Measurements from ENCODE around the gene DOK7.
A peak's percentile ranks its signal among the peaks of the same experiment; 100 is the strongest.

The DOK7 gene

GRCh38 chr4:3525532-3526430 lies 62.7 kb downstream of the DOK7 start:
- H3K4me2 ChIP-seq (ENCODE audit: low read length), result no peak overlapping the region
- H3K4me1 ChIP-seq (ENCODE audit: control insufficient read depth, insufficient read depth, low read length), result peaks cover 7% of the 10 kb centered on the region
- H3K9me3 ChIP-seq (replicated peaks; ENCODE audit: low read length), result no peaks in the 10 kb centered on the region
- H3K9ac ChIP-seq (ENCODE audit: low read depth, low read length), result no peak overlapping the region
- peaks cover 29% of the 10 kb centered on the region for H3K36me3 ChIP-seq (ENCODE audit: insufficient read depth, low read length)
- H3K4me3 ChIP-seq (ENCODE audit: low read length), result no peak overlapping the region
- H3K27me3 ChIP-seq (ENCODE audit: control insufficient read depth, insufficient read depth, low read length), result no peaks in the 10 kb centered on the region

DNA sequence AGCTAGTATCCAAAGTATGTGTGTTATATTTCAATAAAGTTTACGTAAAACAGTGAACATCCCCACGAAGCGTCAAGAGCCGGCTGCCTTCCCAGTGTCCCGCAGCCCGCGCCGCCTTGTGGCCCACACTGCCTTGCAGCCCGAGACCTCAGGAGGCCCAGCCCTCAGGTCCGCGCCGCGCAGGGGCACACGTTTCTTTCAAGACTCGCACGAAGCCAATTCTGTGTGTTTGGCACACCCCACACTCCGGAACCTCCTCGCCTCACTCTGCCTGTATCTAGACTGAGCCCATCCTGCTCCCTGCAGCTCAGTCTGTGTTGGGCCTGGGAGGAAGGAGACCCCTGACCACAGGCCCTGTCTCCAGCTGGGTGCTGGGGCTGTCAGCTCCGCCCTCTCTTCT lies 63.4 kb downstream of the DOK7 start:
- Histone ChIP-seq H3K36me3 (ENCODE audit: insufficient read depth, low read length) (peaks cover 27% of the 10 kb centered on the region), H3K9ac (ENCODE audit: low read depth, low read length) (no peak overlapping the region), H3K9me3 (replicated peaks; ENCODE audit: low read length) (no peaks in the 10 kb centered on the region)

GRCh38 chr4:3527101-3527913 lies 64.2 kb downstream of the DOK7 start:
- Histone ChIP-seq H3K27me3 (ENCODE audit: control insufficient read depth, insufficient read depth, low read length) (no peaks in the 10 kb centered on the region), H3K36me3 (ENCODE audit: insufficient read depth, low read length) (peaks cover 24% of the 10 kb centered on the region), H3K4me2 (ENCODE audit: low read length) (no peak overlapping the region), H3K9ac (ENCODE audit: low read depth, low read length) (no peak overlapping the region), H3K4me1 (ENCODE audit: control insufficient read depth, insufficient read depth, low read length) (peaks cover 16% of the 10 kb centered on the region), H3K9me3 (replicated peaks; ENCODE audit: low read length) (no peaks in the 10 kb centered on the region), H3K4me3 (ENCODE audit: low read length) (no peak overlapping the region)

More for the DNA sequence above, 63.4 kb downstream of the DOK7 start:
- H3K4me3 ChIP-seq (ENCODE audit: low read length), result no peak overlapping the region
- H3K27me3 ChIP-seq (ENCODE audit: control insufficient read depth, insufficient read depth, low read length), result no peaks in the 10 kb centered on the region
- no peak overlapping the region for H3K4me2 ChIP-seq (ENCODE audit: low read length)
- H3K4me1 ChIP-seq (ENCODE audit: control insufficient read depth, insufficient read depth, low read length), result peaks cover 14% of the 10 kb centered on the region

GRCh38 chr4:3527914-3528876 lies 65.1 kb downstream of the DOK7 start:
- H3K9ac ChIP-seq (ENCODE audit: low read depth, low read length), result no peak overlapping the region
- no peaks in the 10 kb centered on the region for H3K9me3 ChIP-seq (replicated peaks; ENCODE audit: low read length)
- no peaks in the 10 kb centered on the region for H3K27me3 ChIP-seq (ENCODE audit: control insufficient read depth, insufficient read depth, low read length)
- no peak overlapping the region for H3K4me2 ChIP-seq (ENCODE audit: low read length)
- peaks cover 19% of the 10 kb centered on the region for H3K36me3 ChIP-seq (ENCODE audit: insufficient read depth, low read length)
- H3K4me1 ChIP-seq (ENCODE audit: control insufficient read depth, insufficient read depth, low read length), result peaks cover 22% of the 10 kb centered on the region
- no peak overlapping the region for H3K4me3 ChIP-seq (ENCODE audit: low read length)

- no peak overlapping the region for H3K4me2 ChIP-seq (ENCODE audit: low read length)
- H3K4me3 ChIP-seq (ENCODE audit: low read length), result no peak overlapping the region
- peaks cover 8% of the 10 kb centered on the region for H3K36me3 ChIP-seq (ENCODE audit: insufficient read depth, low read length)
- H3K9ac ChIP-seq (ENCODE audit: low read depth, low read length), result no peak overlapping the region
- no peaks in the 10 kb centered on the region for H3K27me3 ChIP-seq (ENCODE audit: control insufficient read depth, insufficient read depth, low read length)
- H3K4me1 ChIP-seq (ENCODE audit: control insufficient read depth, insufficient read depth, low read length), result peaks cover 22% of the 10 kb centered on the region
- H3K9me3 ChIP-seq (replicated peaks; ENCODE audit: low read length), result no peaks in the 10 kb centered on the region
Observed at GRCh38 chr4:3529363-3529762, 66.3 kb downstream of the DOK7 start.

GRCh38 chr4:3530051-3530450 lies 66.9 kb downstream of the DOK7 start:
- no peak overlapping the region for H3K4me3 ChIP-seq (ENCODE audit: low read length)
- peaks cover under 1% of the 10 kb centered on the region for H3K36me3 ChIP-seq (ENCODE audit: insufficient read depth, low read length)
- H3K4me2 ChIP-seq (ENCODE audit: low read length), result peak overlapping the region; percentile 99
- H3K27me3 ChIP-seq (ENCODE audit: control insufficient read depth, insufficient read depth, low read length), result no peaks in the 10 kb centered on the region
- no peaks in the 10 kb centered on the region for H3K9me3 ChIP-seq (replicated peaks; ENCODE audit: low read length)
- peaks cover 22% of the 10 kb centered on the region for H3K4me1 ChIP-seq (ENCODE audit: control insufficient read depth, insufficient read depth, low read length)
- no peak overlapping the region for H3K9ac ChIP-seq (ENCODE audit: low read depth, low read length)

GRCh38 chr4:3530663-3531254 lies 67.7 kb downstream of the DOK7 start:
- peaks cover 22% of the 10 kb centered on the region for H3K4me1 ChIP-seq (ENCODE audit: control insufficient read depth, insufficient read depth, low read length)
- H3K27me3 ChIP-seq (ENCODE audit: control insufficient read depth, insufficient read depth, low read length), result no peaks in the 10 kb centered on the region
- peak overlapping the region; percentile 87 for H3K9ac ChIP-seq (ENCODE audit: low read depth, low read length)
- H3K4me2 ChIP-seq (ENCODE audit: low read length), result peak overlapping the region; percentile 99
- peak overlapping the region; percentile 98 for H3K4me3 ChIP-seq (ENCODE audit: low read length)
- no peaks in the 10 kb centered on the region for H3K36me3 ChIP-seq (ENCODE audit: insufficient read depth, low read length)
- H3K9me3 ChIP-seq (replicated peaks; ENCODE audit: low read length), result no peaks in the 10 kb centered on the region

DNA sequence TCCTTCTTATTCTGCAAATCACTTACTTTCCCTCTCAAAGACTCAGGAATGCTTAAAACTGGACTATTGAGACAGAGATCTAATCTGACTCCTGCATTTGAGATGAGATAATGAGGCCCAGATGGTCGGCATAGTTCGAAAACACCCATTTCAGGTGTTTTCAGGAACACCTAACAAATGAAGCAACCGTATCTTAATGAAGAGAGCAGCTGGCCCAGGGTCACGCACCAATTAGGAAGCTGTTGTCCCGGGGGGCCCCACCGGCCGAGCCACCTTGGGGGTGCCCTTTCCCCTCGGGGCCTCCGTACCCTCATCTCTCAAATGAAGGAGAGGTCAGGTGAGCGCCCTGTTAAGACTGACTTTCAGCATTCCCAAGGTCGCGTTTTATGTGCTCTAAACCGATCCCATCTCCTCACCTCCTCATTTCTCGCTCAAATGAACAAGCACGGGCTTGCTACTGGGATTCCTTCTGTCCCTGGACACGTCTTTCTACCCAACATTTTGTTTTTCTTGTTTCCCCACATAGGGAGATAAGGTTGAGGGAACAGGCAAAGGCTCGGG lies 68.3 kb downstream of the DOK7 start:
- peaks cover 22% of the 10 kb centered on the region for H3K4me1 ChIP-seq (ENCODE audit: control insufficient read depth, insufficient read depth, low read length)
- H3K9me3 ChIP-seq (replicated peaks; ENCODE audit: low read length), result no peaks in the 10 kb centered on the region
- no peaks in the 10 kb centered on the region for H3K27me3 ChIP-seq (ENCODE audit: control insufficient read depth, insufficient read depth, low read length)
- peak overlapping the region; percentile 99 for H3K4me2 ChIP-seq (ENCODE audit: low read length)
- no peaks in the 10 kb centered on the region for H3K36me3 ChIP-seq (ENCODE audit: insufficient read depth, low read length)
- H3K9ac ChIP-seq (ENCODE audit: low read depth, low read length), result peak overlapping the region; percentile 87
- H3K4me3 ChIP-seq (ENCODE audit: low read length), result peak overlapping the region; percentile 98

- peaks cover 22% of the 10 kb centered on the region for H3K4me1 ChIP-seq (ENCODE audit: control insufficient read depth, insufficient read depth, low read length)
- peak within 1 kb of the TSS; percentile 87 for H3K9ac ChIP-seq (ENCODE audit: low read depth, low read length)
- no peaks in the 10 kb centered on the region for H3K27me3 ChIP-seq (ENCODE audit: control insufficient read depth, insufficient read depth, low read length)
- H3K4me3 ChIP-seq (ENCODE audit: low read length), result peak within 1 kb of the TSS; percentile 98
- no peaks in the 10 kb centered on the region for H3K9me3 ChIP-seq (replicated peaks; ENCODE audit: low read length)
- no peaks in the 10 kb centered on the region for H3K36me3 ChIP-seq (ENCODE audit: insufficient read depth, low read length)
- peak within 1 kb of the TSS; percentile 99 for H3K4me2 ChIP-seq (ENCODE audit: low read length)
Observed at GRCh38 chr4:3531879-3532750, 69.0 kb downstream of the DOK7 start, which contains the start of gene LRPAP1. LRPAP1 (minus strand) TSS chr4:3532422; CDS start chr4:3532412, 10 bp downstream.

Measured in skeletal muscle satellite cell (primary cell).